Mucosa of stomach (tissue), 1 donor: ENCODE measurements around the gene MACROD2.

ENCODE experiments used
- H3K27me3 ChIP-seq: one replicate; pipeline ENCODE4 v1.7.0; 2013; ENCODE audit warnings: mild to moderate bottlenecking, low read length; ENCODE audit not compliant: control insufficient read depth, insufficient read depth
- H3K36me3 ChIP-seq: one replicate; pipeline ENCODE4 v1.7.0; 2013; ENCODE audit warnings: low read length; ENCODE audit not compliant: control insufficient read depth, insufficient read depth
- H3K4me1 ChIP-seq: one replicate; pipeline ENCODE4 v1.7.0; 2013; ENCODE audit warnings: mild to moderate bottlenecking, low read length; ENCODE audit not compliant: control insufficient read depth, insufficient read depth
- H3K4me3 ChIP-seq: one replicate; pipeline ENCODE4 v1.7.0; 2013; ENCODE audit warnings: low read length
- H3K9ac ChIP-seq: one replicate; pipeline ENCODE4 v1.7.0; 2013; ENCODE audit warnings: mild to moderate bottlenecking, low read length, moderate library complexity
- H3K9me3 ChIP-seq: one replicate; pipeline ENCODE4 v1.7.0; 2013; ENCODE audit warnings: mild to moderate bottlenecking, low read length, moderate library complexity; ENCODE audit not compliant: control insufficient read depth
- donor health status: Pancreatic carcinoma.

Gene MACROD2

GRCh38 chr20:14948416-14948815 lies 953.1 kb downstream of the MACROD2 start:
- Histone ChIP-seq H3K36me3 (no peaks in the 10 kb centered on the region), H3K4me1 (no peaks in the 10 kb centered on the region), H3K4me3 (no peak overlapping the region), H3K9me3 (no peaks in the 10 kb centered on the region), H3K27me3 (no peaks in the 10 kb centered on the region), H3K9ac (no peak overlapping the region)

DNA sequence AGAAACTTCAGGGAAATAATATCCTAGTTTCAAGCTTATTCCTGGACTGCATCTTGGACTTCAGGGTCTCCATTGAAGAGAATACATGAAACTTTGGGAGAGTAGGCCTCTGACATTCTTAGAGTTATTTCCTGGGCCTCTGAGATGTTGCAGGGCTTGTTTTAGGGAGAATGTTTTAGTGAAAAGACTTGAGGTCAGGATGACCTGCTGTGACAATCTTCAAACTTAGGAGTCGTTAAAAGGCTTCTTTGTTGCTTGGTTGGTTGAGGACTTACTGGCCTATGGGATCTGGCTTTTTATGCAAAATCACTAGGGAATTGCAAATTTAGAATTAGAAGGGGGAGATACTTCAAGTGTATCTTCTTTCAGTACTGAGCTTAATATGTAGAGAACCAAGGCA lies 955.3 kb downstream of the MACROD2 start:
- Histone ChIP-seq H3K9me3 (no peaks in the 10 kb centered on the region), H3K4me3 (no peak overlapping the region)

DNA sequence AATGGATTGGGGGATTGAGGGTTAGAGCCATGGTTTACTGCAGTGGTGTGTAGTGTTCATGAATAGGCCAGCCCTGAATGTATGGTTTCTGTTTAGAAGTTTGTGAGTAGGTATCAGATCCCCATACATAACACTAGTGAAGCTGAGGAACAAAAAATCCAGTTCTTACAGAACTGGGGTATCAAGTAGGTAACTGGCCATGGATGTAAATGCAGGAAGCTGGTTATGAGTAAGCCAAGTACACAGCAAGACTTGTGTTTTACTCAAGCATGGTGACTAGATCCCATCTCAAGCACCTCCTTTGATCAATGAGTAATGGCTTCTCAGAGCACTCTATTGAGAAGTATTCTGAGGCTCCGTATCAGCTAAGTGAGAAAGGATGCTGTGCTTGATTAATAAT lies 955.8 kb downstream of the MACROD2 start:
- Histone ChIP-seq H3K9me3 (no peaks in the 10 kb centered on the region), H3K9ac (no peak overlapping the region), H3K4me3 (no peak overlapping the region), H3K27me3 (no peaks in the 10 kb centered on the region), H3K36me3 (no peaks in the 10 kb centered on the region), H3K4me1 (no peaks in the 10 kb centered on the region)

More for the DNA sequence above, 955.3 kb downstream of the MACROD2 start:
- Histone ChIP-seq H3K4me1 (no peaks in the 10 kb centered on the region), H3K9ac (no peak overlapping the region), H3K36me3 (no peaks in the 10 kb centered on the region), H3K27me3 (no peaks in the 10 kb centered on the region)

DNA sequence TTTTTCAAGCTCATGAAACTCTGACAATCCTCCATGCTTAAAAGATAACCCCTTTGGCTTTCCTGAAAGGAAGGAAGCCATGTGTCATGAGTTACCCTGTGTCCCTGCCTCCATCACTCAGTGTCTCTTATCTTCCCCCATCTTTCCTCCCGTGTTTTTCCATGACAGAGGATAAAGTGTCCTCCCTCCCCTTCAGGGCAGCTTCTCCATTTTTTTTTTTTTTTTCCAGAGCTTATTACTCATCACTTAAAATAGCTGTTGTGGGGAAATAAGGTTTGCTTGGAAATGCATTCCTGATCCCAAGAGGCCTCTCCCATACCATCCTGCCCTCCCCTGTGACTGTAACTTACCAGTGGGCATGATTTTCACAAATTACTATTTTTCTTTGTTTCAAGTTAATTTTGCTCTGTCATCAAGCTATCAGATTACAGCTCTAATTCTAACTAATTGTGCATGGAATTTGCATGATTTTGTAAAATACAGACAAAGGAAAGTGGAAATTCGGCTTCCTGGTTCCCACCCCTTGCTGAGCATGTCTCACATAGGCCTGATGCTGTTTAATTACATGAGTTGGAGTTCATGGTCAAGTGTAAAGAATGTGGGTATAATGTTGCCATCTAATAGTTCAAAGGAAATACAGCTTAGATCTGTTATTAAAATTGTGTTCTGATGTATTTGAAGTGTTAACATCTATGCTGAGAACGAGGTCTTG lies 956.5 kb downstream of the MACROD2 start:
- no peak overlapping the region for H3K9ac ChIP-seq
- H3K36me3 ChIP-seq: no peaks in the 10 kb centered on the region
- no peaks in the 10 kb centered on the region for H3K9me3 ChIP-seq
- no peaks in the 10 kb centered on the region for H3K4me1 ChIP-seq
- H3K27me3 ChIP-seq: no peaks in the 10 kb centered on the region
- H3K4me3 ChIP-seq: no peak overlapping the region

DNA sequence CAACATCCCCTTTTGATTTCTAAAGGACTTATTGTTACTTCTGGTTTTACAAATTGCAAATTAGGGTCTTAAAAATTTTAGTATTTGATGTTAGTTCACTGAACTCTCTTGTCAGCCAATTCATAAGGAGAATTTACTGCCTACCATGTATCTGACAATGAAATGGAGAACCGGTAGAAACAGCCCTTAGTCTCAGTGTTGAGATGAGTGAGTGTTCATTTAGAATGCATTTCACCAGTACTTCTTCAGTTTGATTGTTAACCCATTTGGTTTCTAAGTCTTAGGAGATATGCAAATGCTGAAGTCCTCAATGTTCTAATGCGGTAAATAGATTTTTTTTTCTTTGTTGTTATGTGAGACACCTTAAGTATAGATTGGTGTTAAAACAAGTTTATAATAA lies 958.4 kb downstream of the MACROD2 start:
- Histone ChIP-seq H3K9me3 (no peaks in the 10 kb centered on the region), H3K4me1 (no peaks in the 10 kb centered on the region), H3K4me3 (no peak overlapping the region), H3K36me3 (no peaks in the 10 kb centered on the region), H3K27me3 (no peaks in the 10 kb centered on the region), H3K9ac (no peak overlapping the region)

DNA sequence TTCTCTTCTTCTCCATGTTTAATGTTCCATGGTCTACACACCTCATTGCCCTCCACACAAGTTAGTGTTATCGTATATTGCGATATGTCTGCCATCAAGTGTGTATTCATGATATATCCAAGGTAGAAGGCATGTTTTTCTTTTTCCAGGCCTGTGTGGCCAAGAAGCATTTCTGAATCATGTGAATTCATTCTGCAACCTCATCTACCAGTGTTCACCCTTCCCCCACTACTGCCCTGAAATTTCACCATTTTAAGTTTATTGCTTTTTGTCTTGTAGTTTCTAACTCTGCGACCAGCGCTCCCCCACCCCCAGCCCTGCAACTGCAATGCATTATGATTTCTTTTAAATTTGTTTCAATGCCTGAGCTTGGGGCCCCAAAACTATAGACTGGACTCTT lies 960.1 kb downstream of the MACROD2 start:
- Histone ChIP-seq H3K36me3 (no peaks in the 10 kb centered on the region), H3K9me3 (no peaks in the 10 kb centered on the region), H3K4me1 (no peaks in the 10 kb centered on the region), H3K27me3 (no peaks in the 10 kb centered on the region), H3K9ac (no peak overlapping the region), H3K4me3 (no peak overlapping the region)

DNA sequence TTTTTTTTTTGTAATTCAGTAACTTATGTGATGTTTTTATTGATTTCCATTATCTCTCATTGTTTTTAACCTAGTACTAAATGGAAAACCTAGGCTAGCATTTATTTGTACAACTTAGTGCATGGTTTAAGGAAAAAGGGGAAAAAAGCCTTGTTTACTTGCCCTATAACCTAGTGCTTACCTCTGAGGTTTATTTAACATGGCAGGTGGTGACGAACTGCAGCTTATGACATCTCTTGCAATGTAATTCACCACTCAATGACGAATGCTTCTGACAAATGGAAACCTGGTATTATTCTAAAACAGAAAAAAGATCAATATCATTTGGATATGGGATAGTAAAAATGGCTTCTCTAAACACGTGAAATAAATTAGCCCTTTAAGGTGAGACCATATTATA lies 960.7 kb downstream of the MACROD2 start:
- no peak overlapping the region for H3K4me3 ChIP-seq
- no peaks in the 10 kb centered on the region for H3K9me3 ChIP-seq
- H3K36me3 ChIP-seq: no peaks in the 10 kb centered on the region

DNA sequence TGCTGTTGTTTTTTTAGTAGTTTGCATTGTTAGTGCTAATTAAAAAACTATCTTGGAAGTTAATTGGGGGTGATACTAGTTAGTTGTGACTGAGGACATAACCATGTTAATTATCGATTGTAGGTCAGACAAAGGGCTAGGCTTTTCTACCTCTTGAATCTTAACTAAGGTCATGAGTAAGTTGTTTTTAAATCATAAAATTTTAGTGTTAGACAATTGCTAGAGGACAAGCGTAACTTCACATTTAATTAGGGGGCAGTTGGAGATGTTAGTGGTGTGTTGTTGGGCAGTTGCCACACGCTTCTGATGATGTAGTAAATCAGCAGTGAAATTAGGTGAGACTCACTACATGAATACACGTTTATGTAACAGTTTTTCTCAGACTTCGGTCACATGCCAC lies 961.2 kb downstream of the MACROD2 start:
- H3K4me1 ChIP-seq: no peaks in the 10 kb centered on the region
- H3K9me3 ChIP-seq: no peaks in the 10 kb centered on the region
- H3K27me3 ChIP-seq: no peaks in the 10 kb centered on the region

More for the DNA sequence above, 960.7 kb downstream of the MACROD2 start:
- Histone ChIP-seq H3K4me1 (no peaks in the 10 kb centered on the region), H3K9ac (no peak overlapping the region), H3K27me3 (no peaks in the 10 kb centered on the region)

GRCh38 chr20:14957402-14957801 lies 962.1 kb downstream of the MACROD2 start:
- no peak overlapping the region for H3K4me3 ChIP-seq

More for the DNA sequence above, 961.2 kb downstream of the MACROD2 start:
- H3K36me3 ChIP-seq: no peaks in the 10 kb centered on the region
- H3K9ac ChIP-seq: no peak overlapping the region
- H3K4me3 ChIP-seq: no peak overlapping the region

DNA sequence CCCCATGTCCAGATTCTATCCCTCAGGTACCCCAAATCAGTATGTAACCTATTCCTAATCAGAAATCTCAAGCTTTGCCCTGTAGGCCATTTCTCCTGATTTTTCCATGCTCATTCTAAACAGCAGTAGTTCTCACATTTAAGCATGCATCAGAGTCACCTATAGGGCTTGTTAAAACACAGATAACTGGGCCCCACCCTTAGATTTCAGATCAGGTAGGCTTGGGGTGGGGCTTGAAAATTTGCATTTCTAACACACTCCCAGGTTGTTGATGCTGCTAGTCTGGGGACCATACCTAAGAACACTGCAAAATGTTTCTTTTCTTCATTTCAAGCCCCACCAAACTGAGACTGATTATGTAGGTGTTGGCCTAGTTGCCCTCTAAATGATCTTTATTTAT lies 963.3 kb downstream of the MACROD2 start:
- Histone ChIP-seq H3K9me3 (no peaks in the 10 kb centered on the region), H3K36me3 (no peaks in the 10 kb centered on the region), H3K9ac (no peak overlapping the region), H3K27me3 (no peaks in the 10 kb centered on the region), H3K4me1 (no peaks in the 10 kb centered on the region), H3K4me3 (no peak overlapping the region)

More at GRCh38 chr20:14957402-14957801, 962.1 kb downstream of the MACROD2 start:
- Histone ChIP-seq H3K9me3 (no peaks in the 10 kb centered on the region), H3K27me3 (no peaks in the 10 kb centered on the region), H3K36me3 (no peaks in the 10 kb centered on the region), H3K4me1 (no peaks in the 10 kb centered on the region), H3K9ac (no peak overlapping the region)

DNA sequence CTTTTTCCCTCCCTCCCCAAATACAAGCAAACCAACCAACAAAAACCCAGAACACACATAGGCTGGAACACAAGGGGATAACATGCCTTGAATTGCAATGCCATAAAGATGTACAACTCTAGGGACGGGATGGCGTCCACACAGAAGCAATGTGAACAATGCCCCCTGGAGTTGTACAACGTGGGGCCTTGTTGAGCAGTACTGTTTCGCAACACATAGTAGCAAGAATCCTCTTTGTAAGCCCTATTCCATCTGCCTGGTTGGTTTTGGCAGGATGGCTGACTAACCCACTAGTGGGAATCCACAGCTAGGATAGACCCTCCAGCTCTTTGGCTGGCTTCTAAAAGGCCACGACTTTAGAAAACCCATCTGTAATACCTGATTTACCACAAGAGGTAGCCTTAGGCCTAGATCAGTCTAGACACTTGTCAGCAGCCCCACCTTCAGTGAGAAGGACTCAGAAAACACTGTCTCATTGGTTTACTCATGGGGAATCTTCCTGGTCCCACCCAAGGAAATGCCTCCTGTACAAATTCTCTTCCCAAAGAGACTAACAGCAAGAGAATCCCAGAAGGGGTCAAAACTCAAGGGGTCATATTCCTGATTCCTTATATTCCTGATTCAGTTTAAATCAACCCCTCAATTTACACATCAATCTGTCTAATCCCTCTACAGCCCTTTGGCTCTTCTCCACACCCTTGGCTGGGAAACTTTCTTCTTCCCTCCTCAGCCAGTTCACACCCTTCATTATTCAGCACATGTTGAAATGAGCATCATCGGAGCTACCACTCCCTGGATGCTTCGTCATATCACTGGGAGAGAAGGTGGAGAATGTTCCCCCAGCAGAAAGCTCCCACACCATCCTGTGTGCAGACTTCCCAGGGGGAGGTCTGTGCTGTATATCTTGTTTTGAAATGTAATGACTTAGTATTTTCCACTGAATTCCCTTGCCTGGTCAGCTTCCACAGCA lies 964.5 kb downstream of the MACROD2 start:
- H3K9ac ChIP-seq: no peak overlapping the region
- H3K9me3 ChIP-seq: no peaks in the 10 kb centered on the region
- H3K27me3 ChIP-seq: no peaks in the 10 kb centered on the region

GRCh38 chr20:14960831-14961230 lies 965.5 kb downstream of the MACROD2 start:
- H3K4me3 ChIP-seq: no peak overlapping the region
- H3K9me3 ChIP-seq: no peaks in the 10 kb centered on the region
- no peaks in the 10 kb centered on the region for H3K4me1 ChIP-seq
- H3K27me3 ChIP-seq: no peaks in the 10 kb centered on the region
- H3K9ac ChIP-seq: no peak overlapping the region
- no peaks in the 10 kb centered on the region for H3K36me3 ChIP-seq

More for the DNA sequence above, 964.5 kb downstream of the MACROD2 start:
- Histone ChIP-seq H3K4me3 (no peak overlapping the region), H3K4me1 (no peaks in the 10 kb centered on the region), H3K36me3 (no peaks in the 10 kb centered on the region)
